Stimulated activated naive B cell treated with anti-CD40 and anti-IgM and Interleukin-4, amounts not matched to agents 10 μg/mL and 1 μg/mL and 100 μg/mL, for 72 hours (primary cell): ENCODE measurements around the gene EPC2.

Experiments used
- ATAC-seq, 2 donors: fragments of 150-1000 bp; cut with Tn5 transposase; replicated peaks; 2 replicates each; pipeline ENCODE4 v1.10.0; 2021; ENCODE audit warnings: moderate library complexity in 1 of 2
- DNase-seq: peaks from one replicate; pipeline ENCODE4 v3.0.0; 2021
- H3K27ac Mint-ChIP-seq: one replicate; pipeline ENCODE4 v1.8.0; 2022; ENCODE audit warnings: mild to moderate bottlenecking, mixed read lengths
- H3K27me3 Mint-ChIP-seq, 2 donors: one replicate each; pipeline ENCODE4 v1.8.0; 2022; ENCODE audit warnings: mixed read lengths in 2 of 2
- H3K36me3 Mint-ChIP-seq, 2 donors: one replicate each; pipeline ENCODE4 v1.8.0; 2022; ENCODE audit warnings: mixed read lengths in 2 of 2, mild to moderate bottlenecking in 1 of 2
- H3K4me1 Mint-ChIP-seq, 2 donors: one replicate each; pipeline ENCODE4 v1.8.0; 2022; ENCODE audit warnings: mixed read lengths in 2 of 2, mild to moderate bottlenecking in 1 of 2
- H3K4me3 Mint-ChIP-seq, 2 donors: one replicate each; pipeline ENCODE4 v1.8.0; 2022; ENCODE audit warnings: mild to moderate bottlenecking in 2 of 2, mixed read lengths in 2 of 2, moderate library complexity in 1 of 2
- H3K9me3 Mint-ChIP-seq, 2 donors: one replicate each; pipeline ENCODE4 v1.8.0; 2022; ENCODE audit warnings: mixed read lengths in 2 of 2, mild to moderate bottlenecking in 1 of 2

The EPC2 gene

DNA sequence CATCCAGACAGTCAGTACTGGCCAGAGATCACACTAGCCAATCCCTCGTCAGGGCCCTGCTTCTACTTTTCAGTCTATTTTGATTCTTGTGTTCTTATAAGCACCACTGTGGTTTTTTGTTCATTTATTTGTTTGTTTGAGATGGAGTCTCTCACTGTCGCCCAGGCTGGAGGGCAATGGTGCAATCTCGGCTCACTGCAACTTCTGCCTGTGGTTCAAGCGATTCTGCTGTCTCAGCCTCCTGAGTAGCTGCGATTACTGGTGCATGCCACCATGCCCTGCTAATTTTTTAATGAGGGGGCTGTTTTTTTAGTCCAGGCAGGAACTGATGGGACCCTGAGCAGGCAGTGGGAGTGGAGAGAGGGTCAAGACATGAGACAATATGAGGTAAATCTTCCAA, 165.5 kb downstream of the EPC2 start:
- Mint-ChIP-seq H3K9me3 (peaks cover 8 to 10% of the 10 kb centered on the region in 2 donors), H3K4me1 (peaks cover 6 to 14% of the 10 kb centered on the region in 2 donors), H3K27ac (no peak overlapping the region), H3K4me3 (no peak overlapping the region), H3K36me3 (peaks cover 2 to 4% of the 10 kb centered on the region in 2 donors), H3K27me3 (peaks cover 8 to 11% of the 10 kb centered on the region in 2 donors)
- no peak for ATAC-seq
- no peak for DNase-seq

DNA sequence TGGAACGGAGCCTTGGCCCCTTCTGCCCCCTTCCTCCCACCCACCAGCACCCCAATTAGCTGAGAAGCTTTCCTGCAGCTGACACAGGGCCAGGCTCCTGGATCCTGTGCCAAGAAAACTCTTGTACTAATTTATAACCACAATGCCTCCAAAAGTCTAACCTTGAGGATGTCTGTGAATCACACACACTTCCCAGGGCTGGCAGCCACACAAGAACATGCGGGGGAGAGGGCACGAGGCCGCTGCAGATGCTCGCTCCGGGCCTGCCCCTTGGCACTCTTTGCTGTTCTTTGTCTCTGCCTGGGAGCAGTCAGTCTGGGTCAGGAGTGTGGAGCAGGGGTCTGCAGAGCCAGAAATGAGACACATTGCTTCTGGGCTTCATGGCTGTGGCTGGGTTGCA, 167.8 kb downstream of the EPC2 start:
- peaks cover 4 to 7% of the 10 kb centered on the region in 2 donors for H3K9me3 Mint-ChIP-seq
- no peak for DNase-seq

DNA sequence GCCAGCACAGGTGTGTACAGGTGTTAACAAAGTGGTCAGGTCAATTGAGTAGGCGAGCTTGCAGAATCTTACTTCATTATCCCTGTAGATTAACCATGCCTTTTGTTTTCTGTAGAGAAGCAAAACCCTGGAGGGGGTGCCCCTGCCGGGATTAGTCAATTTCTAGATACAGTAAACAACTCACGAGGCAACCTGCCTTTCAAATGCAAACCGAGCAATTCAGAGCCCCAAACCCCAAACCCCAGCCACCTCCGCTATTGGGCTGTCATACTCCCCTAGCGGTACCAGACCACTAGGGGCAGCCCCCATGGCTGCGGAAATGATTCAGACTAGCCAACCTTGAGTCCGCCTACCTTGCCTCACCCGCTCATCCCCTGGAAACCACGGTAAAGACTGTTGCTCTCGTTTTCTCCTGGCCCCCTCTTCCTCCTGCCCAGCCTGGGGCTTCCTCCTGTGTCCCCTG, 169.1 kb downstream of the EPC2 start:
- DNase-seq, result peak; percentile 68
- peaks cover 14 to 18% of the 10 kb centered on the region in 2 donors for H3K4me1 Mint-ChIP-seq
- ATAC-seq, result peak; percentile 95 to 97

More for the DNA sequence above, 167.8 kb downstream of the EPC2 start:
- Mint-ChIP-seq H3K4me3 (no peak overlapping the region), H3K27me3 (peaks cover 6 to 23% of the 10 kb centered on the region in 2 donors), H3K4me1 (peaks cover 14 to 18% of the 10 kb centered on the region in 2 donors), H3K36me3 (no peaks in the 10 kb centered on the region), H3K27ac (no peak overlapping the region)
- no peak for ATAC-seq

DNA sequence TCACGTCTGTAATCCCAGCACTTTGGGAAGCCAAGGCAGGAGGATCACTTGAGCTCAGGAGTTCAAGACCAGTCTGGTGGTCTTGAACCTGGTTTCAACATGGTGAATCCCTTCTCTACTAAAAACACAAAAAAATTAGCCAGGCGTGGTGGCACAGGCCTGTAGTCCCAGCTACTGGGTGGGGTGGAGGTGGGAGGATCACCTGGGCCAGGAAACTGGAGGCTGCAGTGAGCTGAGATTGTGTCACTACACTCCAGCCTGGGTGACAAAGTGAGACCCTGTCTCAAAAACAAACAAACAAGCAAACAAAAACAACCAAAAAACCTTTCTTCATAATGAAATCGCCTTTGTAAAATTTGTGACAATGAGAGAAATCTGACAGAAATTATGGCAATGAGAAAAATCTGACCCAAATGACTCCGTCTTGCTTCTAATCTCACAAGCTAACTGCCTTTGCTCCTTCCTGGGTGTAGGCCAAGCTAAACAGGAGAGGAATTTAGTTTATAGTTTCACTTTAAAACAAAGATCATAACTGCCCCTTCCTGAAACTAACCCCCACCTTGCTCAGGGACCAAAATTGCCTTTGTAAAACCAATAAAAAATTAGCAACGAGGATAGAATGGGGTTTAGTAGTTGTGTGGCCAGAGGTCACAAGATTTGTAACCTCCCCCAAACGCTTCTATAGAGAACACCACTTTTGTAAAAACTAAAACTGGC, 169.8 kb downstream of the EPC2 start:
- DNase-seq (no peak), ATAC-seq (peak; percentile 2 to 13)
- Mint-ChIP-seq H3K27ac (peak overlapping the region; percentile 82), H3K4me1 (peaks cover 14 to 18% of the 10 kb centered on the region in 2 donors), H3K4me3 (no peak overlapping the region), H3K27me3 (peaks cover 16 to 26% of the 10 kb centered on the region in 2 donors), H3K9me3 (peaks cover 0 to 4% of the 10 kb centered on the region in 2 donors), H3K36me3 (no peaks in the 10 kb centered on the region)

More for the DNA sequence above, 169.1 kb downstream of the EPC2 start:
- H3K36me3 Mint-ChIP-seq, result no peaks in the 10 kb centered on the region
- no peak overlapping the region for H3K4me3 Mint-ChIP-seq
- peak overlapping the region; percentile 82 for H3K27ac Mint-ChIP-seq
- peaks cover 15 to 25% of the 10 kb centered on the region in 2 donors for H3K27me3 Mint-ChIP-seq
- peaks cover 0 to 4% of the 10 kb centered on the region in 2 donors for H3K9me3 Mint-ChIP-seq

DNA sequence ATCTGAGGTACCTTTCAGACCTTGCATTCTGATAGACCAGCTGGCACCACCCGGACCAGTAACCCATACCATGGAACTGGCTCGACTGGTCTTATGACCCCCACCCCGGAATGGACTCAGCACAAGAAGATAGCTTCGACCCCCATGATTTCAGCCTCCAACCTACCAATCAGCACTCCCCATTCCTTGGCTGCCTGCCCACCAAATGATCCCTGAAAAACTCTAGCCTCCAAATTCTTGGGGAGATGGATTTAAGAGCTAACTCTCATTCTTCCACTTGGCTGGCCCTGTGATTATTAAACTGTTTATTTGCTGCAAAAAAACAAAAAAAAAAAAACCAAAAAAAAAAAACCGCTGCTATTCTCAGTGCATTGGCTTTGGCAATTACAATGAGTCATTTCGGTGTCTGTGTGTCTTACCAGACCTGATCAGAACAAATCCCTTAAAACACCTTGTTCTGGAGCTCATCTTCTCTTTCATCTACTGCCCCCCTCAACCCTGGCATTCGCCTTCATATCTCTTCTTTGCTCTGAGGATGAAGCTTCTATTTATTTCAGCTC, 170.4 kb downstream of the EPC2 start:
- peaks cover 0 to 4% of the 10 kb centered on the region in 2 donors for H3K9me3 Mint-ChIP-seq
- H3K4me3 Mint-ChIP-seq, result no peak overlapping the region
- H3K27ac Mint-ChIP-seq, result peak overlapping the region; percentile 11
- peaks cover 15 to 26% of the 10 kb centered on the region in 2 donors for H3K27me3 Mint-ChIP-seq
- no peak for ATAC-seq
- DNase-seq, result no peak
- H3K4me1 Mint-ChIP-seq, result peaks cover 14 to 18% of the 10 kb centered on the region in 2 donors
- no peaks in the 10 kb centered on the region for H3K36me3 Mint-ChIP-seq

DNA sequence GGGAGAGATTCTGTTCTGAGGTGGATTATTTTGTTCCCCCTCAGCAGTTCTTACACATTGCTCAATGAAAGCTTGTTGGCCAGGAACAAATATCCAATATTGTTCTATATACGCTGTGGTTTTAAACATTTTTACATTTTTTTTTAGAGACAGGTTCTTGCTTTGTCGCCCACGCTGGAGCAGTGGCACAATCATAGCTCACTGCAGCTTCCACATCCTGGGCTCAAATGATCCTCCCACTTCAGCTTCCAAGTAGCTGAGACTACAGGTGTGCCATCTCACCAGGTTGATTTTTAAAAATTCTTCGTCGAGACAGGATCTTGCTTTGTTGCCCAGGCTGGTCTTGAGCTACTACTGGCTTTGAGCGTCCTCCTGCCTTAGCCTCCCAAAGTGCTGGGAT, 171.6 kb downstream of the EPC2 start:
- Mint-ChIP-seq H3K36me3 (no peaks in the 10 kb centered on the region), H3K4me3 (no peak overlapping the region), H3K27ac (no peak overlapping the region), H3K27me3 (peaks cover 15 to 26% of the 10 kb centered on the region in 2 donors), H3K9me3 (peaks cover 0 to 4% of the 10 kb centered on the region in 2 donors), H3K4me1 (peaks cover 14 to 18% of the 10 kb centered on the region in 2 donors)
- no peak for ATAC-seq
- no peak for DNase-seq

DNA sequence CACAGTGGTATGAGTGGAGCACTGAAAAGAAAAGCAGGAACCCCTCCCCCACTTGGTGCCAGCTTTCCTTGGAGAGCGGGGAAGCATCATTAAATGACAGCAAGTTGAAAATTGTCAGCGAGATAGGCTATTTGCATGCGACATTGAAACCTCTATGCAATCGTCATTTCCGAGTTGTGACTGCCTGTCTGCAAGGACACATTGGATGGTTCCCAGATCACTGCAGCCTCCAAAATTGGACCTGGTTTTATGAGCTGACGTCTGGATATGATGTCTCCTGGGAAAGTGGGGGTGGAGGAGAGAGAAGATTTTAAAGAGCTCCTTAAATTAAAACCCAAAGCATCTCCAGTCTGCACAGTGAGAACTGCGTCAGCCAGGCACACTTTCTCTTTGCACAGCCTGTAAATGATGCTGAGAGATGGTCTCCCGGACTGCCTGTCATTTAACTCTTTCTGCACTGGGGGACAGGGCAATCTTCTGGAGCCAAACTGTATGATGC, 172.7 kb downstream of the EPC2 start:
- ATAC-seq, result no peak
- peaks cover 15 to 26% of the 10 kb centered on the region in 2 donors for H3K27me3 Mint-ChIP-seq
- H3K9me3 Mint-ChIP-seq, result peaks cover 0 to 4% of the 10 kb centered on the region in 2 donors
- DNase-seq, result no peak
- no peak overlapping the region for H3K27ac Mint-ChIP-seq
- no peaks in the 10 kb centered on the region for H3K36me3 Mint-ChIP-seq
- H3K4me1 Mint-ChIP-seq, result peaks cover 14 to 18% of the 10 kb centered on the region in 2 donors
- H3K4me3 Mint-ChIP-seq, result peak overlapping the region; percentile 44 to 48

DNA sequence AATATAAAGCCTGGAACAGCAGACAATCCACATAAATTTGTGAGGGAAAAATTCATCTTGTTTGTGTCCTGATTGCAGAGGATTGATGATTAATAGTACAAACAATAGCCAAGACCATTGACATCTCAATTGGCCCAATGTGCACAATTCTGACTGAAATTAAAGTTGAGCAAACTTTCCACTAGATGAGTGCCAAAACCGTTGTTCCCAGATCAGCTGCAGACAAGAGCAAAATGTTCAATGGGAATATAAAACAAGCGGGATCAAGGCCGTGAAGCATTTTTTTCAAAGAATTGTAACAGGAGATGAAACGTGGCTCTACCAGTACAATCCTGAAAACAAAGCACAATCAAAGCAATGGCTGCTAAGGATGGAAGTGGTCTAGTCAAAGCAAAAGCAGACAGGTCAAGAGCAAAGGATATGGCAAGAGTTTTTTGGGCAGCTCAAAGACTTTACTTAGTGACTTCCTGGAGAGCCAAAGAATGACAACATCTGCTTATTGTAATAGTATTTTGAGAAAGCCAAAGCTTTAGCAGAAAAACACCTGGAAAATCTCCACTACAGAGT, 174.6 kb downstream of the EPC2 start:
- Mint-ChIP-seq H3K27me3 (peaks cover 15 to 26% of the 10 kb centered on the region in 2 donors), H3K36me3 (no peaks in the 10 kb centered on the region), H3K4me1 (peaks cover 11 to 12% of the 10 kb centered on the region in 2 donors), H3K4me3 (no peak overlapping the region), H3K27ac (no peak overlapping the region), H3K9me3 (no peaks in the 10 kb centered on the region)
- no peak for ATAC-seq
- DNase-seq, result no peak

DNA sequence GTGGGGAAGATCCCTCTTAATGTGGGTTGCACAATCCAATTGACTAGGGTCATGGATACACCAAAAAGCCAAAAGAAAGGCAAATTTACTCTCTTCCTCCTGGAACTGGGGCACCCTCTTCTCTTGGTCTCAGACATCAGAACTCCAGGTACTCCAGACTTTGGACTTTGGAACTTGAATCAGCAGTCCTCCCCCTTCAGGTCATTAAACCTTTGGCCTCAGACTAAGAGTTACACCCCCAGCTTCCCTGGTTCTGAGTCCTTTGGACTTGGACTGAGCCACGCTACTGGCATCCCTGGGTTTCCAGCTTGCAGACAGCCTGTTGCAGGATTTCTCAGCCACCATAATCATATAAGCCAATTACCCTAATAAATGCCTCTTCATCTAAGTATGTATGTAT, 179.6 kb downstream of the EPC2 start:
- no peak overlapping the region for H3K4me3 Mint-ChIP-seq
- H3K27ac Mint-ChIP-seq, result no peak overlapping the region
- peaks cover 2 to 5% of the 10 kb centered on the region in 2 donors for H3K9me3 Mint-ChIP-seq
- H3K4me1 Mint-ChIP-seq, result no peaks in the 10 kb centered on the region
- peaks cover 12 to 13% of the 10 kb centered on the region in 2 donors for H3K27me3 Mint-ChIP-seq
- DNase-seq (no peak), ATAC-seq (no peak)
- H3K36me3 Mint-ChIP-seq, result no peaks in the 10 kb centered on the region

DNA sequence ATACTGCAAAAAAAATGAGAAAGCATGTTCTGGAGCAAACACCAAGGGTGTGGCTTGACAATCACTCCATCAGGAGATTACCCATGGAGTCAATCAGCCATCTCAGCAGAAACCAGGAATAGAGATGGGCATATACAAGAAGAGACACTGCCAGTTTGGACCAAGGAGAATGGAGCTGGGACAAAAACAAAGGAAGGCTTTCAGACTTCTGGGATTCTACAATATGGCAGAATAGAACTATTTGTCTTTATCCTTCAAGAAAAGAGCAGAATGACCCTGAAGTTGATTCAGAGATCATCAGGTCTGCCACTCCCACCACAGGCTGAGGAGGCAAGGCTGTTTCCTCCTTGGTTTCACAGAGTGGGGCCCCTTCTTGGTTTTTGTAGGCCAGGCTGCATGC, 182.2 kb downstream of the EPC2 start:
- Mint-ChIP-seq H3K4me3 (no peak overlapping the region), H3K27me3 (peaks cover 15 to 24% of the 10 kb centered on the region in 2 donors), H3K27ac (no peak overlapping the region), H3K9me3 (peaks cover 2 to 5% of the 10 kb centered on the region in 2 donors), H3K4me1 (no peaks in the 10 kb centered on the region), H3K36me3 (no peaks in the 10 kb centered on the region)
- no peak for DNase-seq
- ATAC-seq, result no peak

DNA sequence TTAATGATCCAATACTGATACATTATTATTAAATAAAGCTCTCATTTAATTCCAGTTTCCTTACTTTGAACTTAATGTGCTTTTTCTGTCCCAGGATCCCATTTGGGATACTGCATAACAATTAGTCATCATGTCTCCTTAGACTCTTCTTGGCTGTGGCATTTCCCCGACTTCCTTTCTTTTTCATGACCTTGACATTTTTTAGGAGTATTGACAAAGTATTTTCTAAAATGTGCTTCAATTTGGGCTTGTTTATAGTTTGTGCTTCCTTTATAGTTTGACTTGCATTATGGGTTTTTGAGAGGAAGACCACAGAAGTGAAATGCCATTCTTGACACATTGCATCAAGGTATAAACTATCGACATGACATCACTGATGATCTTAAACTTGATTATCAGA, 184.4 kb downstream of the EPC2 start:
- H3K4me1 Mint-ChIP-seq, result no peaks in the 10 kb centered on the region
- no peak overlapping the region for H3K27ac Mint-ChIP-seq
- no peak overlapping the region for H3K4me3 Mint-ChIP-seq
- H3K36me3 Mint-ChIP-seq, result no peaks in the 10 kb centered on the region
- H3K27me3 Mint-ChIP-seq, result peaks cover 16 to 30% of the 10 kb centered on the region in 2 donors
- no peak for ATAC-seq
- DNase-seq, result no peak
- H3K9me3 Mint-ChIP-seq, result peaks cover 2 to 5% of the 10 kb centered on the region in 2 donors

DNA sequence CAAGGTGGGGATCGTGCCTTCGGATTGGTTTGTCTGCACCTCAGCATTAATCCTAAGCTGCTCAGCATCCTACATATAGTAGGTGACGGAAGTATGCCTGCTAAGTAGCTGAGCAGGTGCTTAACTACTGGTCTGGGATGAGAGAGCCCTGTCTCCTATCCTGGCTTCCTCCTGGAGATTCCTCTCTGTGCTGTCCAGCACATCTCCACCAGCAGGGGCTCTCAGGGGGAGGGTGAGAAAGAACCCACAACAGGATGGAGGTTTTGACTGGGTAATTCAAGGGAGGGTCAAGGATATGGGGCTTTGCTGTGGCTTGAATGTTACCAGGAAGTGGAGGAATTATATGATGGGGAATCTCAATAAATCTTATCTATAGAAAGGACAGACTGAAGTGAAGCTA, 185.1 kb downstream of the EPC2 start:
- H3K27ac Mint-ChIP-seq, result no peak overlapping the region

DNA sequence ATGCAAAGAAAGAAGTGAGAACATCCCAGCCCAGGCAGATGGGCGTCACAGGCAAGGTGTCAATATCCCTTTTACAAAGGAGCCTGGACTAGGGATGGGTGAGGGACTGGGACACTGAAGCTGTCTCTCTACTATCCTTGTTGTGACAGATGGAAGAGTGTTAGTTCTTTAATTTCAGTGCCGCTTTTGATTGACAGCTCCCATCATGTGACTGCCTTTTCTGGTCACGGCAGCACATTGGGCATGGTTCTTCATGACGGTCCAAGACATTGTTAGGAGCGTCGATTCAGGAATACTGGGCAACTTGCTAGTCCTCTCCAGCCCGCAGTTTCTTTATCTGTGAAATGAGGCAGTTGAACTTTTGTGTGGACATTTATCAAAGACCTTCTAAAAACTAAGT, 188.1 kb downstream of the EPC2 start:
- Mint-ChIP-seq H3K27ac (no peak overlapping the region), H3K4me1 (no peaks in the 10 kb centered on the region), H3K4me3 (no peak overlapping the region), H3K36me3 (no peaks in the 10 kb centered on the region), H3K9me3 (peaks cover 0 to 1% of the 10 kb centered on the region in 2 donors), H3K27me3 (peaks cover 13 to 27% of the 10 kb centered on the region in 2 donors)
- no peak for ATAC-seq
- no peak for DNase-seq

More for the DNA sequence above, 185.1 kb downstream of the EPC2 start:
- Mint-ChIP-seq H3K4me1 (no peaks in the 10 kb centered on the region), H3K4me3 (no peak overlapping the region), H3K9me3 (peaks cover 2 to 5% of the 10 kb centered on the region in 2 donors), H3K27me3 (peaks cover 14 to 34% of the 10 kb centered on the region in 2 donors), H3K36me3 (no peaks in the 10 kb centered on the region)
- no peak for DNase-seq
- ATAC-seq, result no peak
